DND-41 (cell line): ENCODE measurements around the gene EYA2.

ENCODE experiments used
- EZH2 ChIP-seq: IDR thresholded peaks from 3 replicates; pipeline ENCODE4 v1.6.1; 2012; ENCODE audit warnings: borderline replicate concordance, low read depth, mild to moderate bottlenecking, moderate library complexity, low read length, inconsistent platforms; ENCODE audit not compliant: severe bottlenecking
- TF ChIP-seq, protein P1 (sequence below): IDR thresholded peaks from 2 replicates; pipeline ENCODE4 v1.5.1; 2012; ENCODE audit warnings: borderline replicate concordance, low read length, moderate library complexity, mild to moderate bottlenecking; ENCODE audit not compliant: poor library complexity, severe bottlenecking; ENCODE audit errors: extremely low read depth

DNA sequence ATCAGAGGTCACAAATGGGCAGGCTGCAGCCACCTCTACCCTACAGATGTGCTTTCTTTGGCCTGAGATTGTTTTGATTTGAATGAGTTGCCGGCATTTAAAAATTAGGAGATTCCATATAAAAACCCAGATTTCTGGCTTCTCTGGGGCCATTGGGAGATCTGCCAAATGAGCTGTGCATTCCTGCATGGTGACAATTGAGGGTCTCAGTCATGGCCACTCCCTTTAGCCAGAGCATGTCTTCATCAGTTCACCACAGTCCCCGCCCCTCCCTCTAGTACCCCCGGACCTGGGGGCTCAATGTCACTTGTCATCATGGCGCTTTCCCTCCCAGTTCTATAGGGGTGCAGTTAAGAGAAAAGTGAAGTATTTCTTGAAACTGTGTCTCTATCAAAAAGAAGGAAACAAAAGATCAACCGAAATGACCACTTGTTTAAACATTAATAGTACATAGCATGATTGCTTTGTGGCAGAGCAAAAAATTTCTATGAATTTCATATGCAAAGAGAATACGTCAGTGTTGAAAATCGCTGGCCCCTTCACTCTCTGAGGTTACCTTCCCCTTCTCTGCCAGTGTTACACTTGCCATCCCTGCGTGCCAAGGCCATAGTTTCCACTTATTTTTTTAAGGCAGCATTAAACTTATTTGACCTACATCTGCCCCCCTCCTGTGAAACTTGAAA, 21.1 kb downstream of the EYA2 start:
- TF ChIP-seq, protein P1, sequence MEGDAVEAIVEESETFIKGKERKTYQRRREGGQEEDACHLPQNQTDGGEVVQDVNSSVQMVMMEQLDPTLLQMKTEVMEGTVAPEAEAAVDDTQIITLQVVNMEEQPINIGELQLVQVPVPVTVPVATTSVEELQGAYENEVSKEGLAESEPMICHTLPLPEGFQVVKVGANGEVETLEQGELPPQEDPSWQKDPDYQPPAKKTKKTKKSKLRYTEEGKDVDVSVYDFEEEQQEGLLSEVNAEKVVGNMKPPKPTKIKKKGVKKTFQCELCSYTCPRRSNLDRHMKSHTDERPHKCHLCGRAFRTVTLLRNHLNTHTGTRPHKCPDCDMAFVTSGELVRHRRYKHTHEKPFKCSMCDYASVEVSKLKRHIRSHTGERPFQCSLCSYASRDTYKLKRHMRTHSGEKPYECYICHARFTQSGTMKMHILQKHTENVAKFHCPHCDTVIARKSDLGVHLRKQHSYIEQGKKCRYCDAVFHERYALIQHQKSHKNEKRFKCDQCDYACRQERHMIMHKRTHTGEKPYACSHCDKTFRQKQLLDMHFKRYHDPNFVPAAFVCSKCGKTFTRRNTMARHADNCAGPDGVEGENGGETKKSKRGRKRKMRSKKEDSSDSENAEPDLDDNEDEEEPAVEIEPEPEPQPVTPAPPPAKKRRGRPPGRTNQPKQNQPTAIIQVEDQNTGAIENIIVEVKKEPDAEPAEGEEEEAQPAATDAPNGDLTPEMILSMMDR: no peak
- no peak for TF ChIP-seq EZH2
